ENCODE results near the gene ERGIC2. TPM values are rescaled to one million over a fixed set of nuclear protein-coding genes. Genes with fewer than 3 reads are reported as not detected.

Gene ERGIC2
- total RNA-seq, 4 donors from 2014 or later = 30.8 to 55.4 (median 35.9) TPM

GRCh38 chr12:29346769-29347421, 34.1 kb downstream of the ERGIC2 start:
- Histone ChIP-seq H3K4me3 (no peak overlapping the region), H3K9me3 (no peaks in the 10 kb centered on the region), H3K4me1 (peaks cover 8% of the 10 kb centered on the region), H3K27ac (no peak overlapping the region), H3K27me3 (no peaks in the 10 kb centered on the region), H3K36me3 (peaks cover 42% of the 10 kb centered on the region)
- no peak for DNase-seq (ENCODE audit: low spot score in 2 of 2)
- TF ChIP-seq CTCF (IDR thresholded peaks at IDR 0.05) = no peak
- TF ChIP-seq EP300 (IDR thresholded peaks at IDR 0.05) = no peak
- TF ChIP-seq POLR2AphosphoS5 (IDR thresholded peaks at IDR 0.05) = no peak
- TF ChIP-seq POLR2A (IDR thresholded peaks at IDR 0.05) = no peak
- 92% methylated on average over 3 of the region's 3 CpGs for WGBS

- H3K4me3 ChIP-seq = no peak overlapping the region
- no peak for TF ChIP-seq POLR2AphosphoS5 (IDR thresholded peaks at IDR 0.05)
- TF ChIP-seq CTCF (IDR thresholded peaks at IDR 0.05) = no peak
- TF ChIP-seq POLR2A (IDR thresholded peaks at IDR 0.05) = no peak
- no peaks in the 10 kb centered on the region for H3K27me3 ChIP-seq
- DNase-seq (ENCODE audit: low spot score in 2 of 2) = no peak
- 84% methylated on average over 2 of the region's 2 CpGs for WGBS
- no peaks in the 10 kb centered on the region for H3K4me1 ChIP-seq
- no peak overlapping the region for H3K27ac ChIP-seq
- H3K36me3 ChIP-seq = peaks cover 60% of the 10 kb centered on the region
- H3K9me3 ChIP-seq = no peaks in the 10 kb centered on the region
Observed at GRCh38 chr12:29343022-29343799, 37.8 kb downstream of the ERGIC2 start.

- no peak for TF ChIP-seq POLR2AphosphoS5 (IDR thresholded peaks at IDR 0.05)
- TF ChIP-seq EP300 (IDR thresholded peaks at IDR 0.05) = no peak
- no peak for TF ChIP-seq POLR2A (IDR thresholded peaks at IDR 0.05)
- no peak for TF ChIP-seq CTCF (IDR thresholded peaks at IDR 0.05)
- Histone ChIP-seq H3K9me3 (no peaks in the 10 kb centered on the region), H3K36me3 (peaks cover 37% of the 10 kb centered on the region), H3K27ac (no peak overlapping the region), H3K4me1 (no peaks in the 10 kb centered on the region), H3K27me3 (no peaks in the 10 kb centered on the region), H3K4me3 (no peak overlapping the region)
- DNase-seq (ENCODE audit: low spot score in 2 of 2) = no peak
- 97% methylated on average over 1 of the region's 1 CpG for WGBS
Observed at GRCh38 chr12:29337325-29337724, 43.6 kb downstream of the ERGIC2 start.

GRCh38 chr12:29334937-29335336, 46.0 kb downstream of the ERGIC2 start:
- no peaks in the 10 kb centered on the region for H3K4me1 ChIP-seq
- TF ChIP-seq POLR2AphosphoS5 (IDR thresholded peaks at IDR 0.05) (no peak), CTCF (IDR thresholded peaks at IDR 0.05) (no peak), EP300 (IDR thresholded peaks at IDR 0.05) (no peak), POLR2A (IDR thresholded peaks at IDR 0.05) (no peak)
- no peak overlapping the region for H3K27ac ChIP-seq
- DNase-seq (ENCODE audit: low spot score in 2 of 2) = no peak
- H3K36me3 ChIP-seq = peaks cover 22% of the 10 kb centered on the region
- H3K27me3 ChIP-seq = no peaks in the 10 kb centered on the region
- 76% methylated on average over 2 of the region's 2 CpGs for WGBS
- no peak overlapping the region for H3K4me3 ChIP-seq
- no peaks in the 10 kb centered on the region for H3K9me3 ChIP-seq

GRCh38 chr12:29333178-29333577, 47.8 kb downstream of the ERGIC2 start:
- Histone ChIP-seq H3K9me3 (no peaks in the 10 kb centered on the region), H3K27ac (no peak overlapping the region), H3K36me3 (peaks cover 16% of the 10 kb centered on the region), H3K27me3 (no peaks in the 10 kb centered on the region), H3K4me1 (no peaks in the 10 kb centered on the region), H3K4me3 (no peak overlapping the region)
- WGBS = 0% methylated on average over 1 of the region's 1 CpG
- no peak for DNase-seq (ENCODE audit: low spot score in 2 of 2)
- TF ChIP-seq POLR2AphosphoS5 (IDR thresholded peaks at IDR 0.05) (no peak), EP300 (IDR thresholded peaks at IDR 0.05) (no peak), CTCF (IDR thresholded peaks at IDR 0.05) (no peak), POLR2A (IDR thresholded peaks at IDR 0.05) (no peak)

All from suprapubic skin (tissue), 4 donors.